GM12878 (cell line): ENCODE measurements around the gene CREB3. TPM values are rescaled to one million over a fixed set of nuclear protein-coding genes. Genes with fewer than 3 reads are reported as not detected.

Experiments
- ATAC-seq: fragments of 200-7000 bp; cut with Tn5 transposase; 3 replicates; pipeline ENCODE4 v1.9.1; 2020; ENCODE audit warnings: mild to moderate bottlenecking, moderate library complexity
- BruUV-seq: library from RNA; stranded (reverse); fragments of 400-500 nt; replicated peaks from 2 replicates; lab custom pipeline; 2021; lab: Mats Ljungman, UMichigan
- CTCF ChIA-PET: fragments of 300-600 bp; sonication (Branson Sonifier 250); formaldehyde crosslinking; extraction: SDS; loops from one replicate; lab custom pipeline; 2021; ENCODE audit warnings: inconsistent platforms; lab: Yijun Ruan, JAX
- POLR2A ChIA-PET: fragments of 350-600 bp; formaldehyde crosslinking; extraction: SDS; loops from one replicate; lab custom pipeline; 2021; ENCODE audit warnings: inconsistent platforms; lab: Charles Lee
- RAD21 ChIA-PET: fragments of 300-600 bp; sonication (Branson Sonifier 250); formaldehyde crosslinking; loops from one replicate; lab custom pipeline; 2023; ENCODE audit warnings: antibody characterized with exemption; ENCODE audit not compliant: unreplicated experiment; lab: Charles Lee
- SMC1A ChIA-PET: fragments of 300-600 bp; sonication (Branson Sonifier 250); formaldehyde crosslinking; loops from one replicate; lab custom pipeline; 2023; ENCODE audit not compliant: unreplicated experiment, uncharacterized antibody; lab: Charles Lee
- DNase-seq: peaks from one replicate; pipeline ENCODE4 v3.0.0-alpha.2; 2011; ENCODE audit warnings: low read depth, low spot score
- FAIRE-seq: peaks from 3 replicates; lab custom pipeline; 2011; peaks lifted over from hg19 to GRCh38; lab: Jason Lieb, UNC
- H2AFZ ChIP-seq: 2 replicates; pipeline ENCODE4 v1.6.0; 2011; ENCODE audit warnings: low read depth, low read length, control low read depth; ENCODE audit not compliant: control insufficient read depth
- H3K27ac ChIP-seq: 2 replicates; pipeline ENCODE4 v1.5.1; 2011; ENCODE audit warnings: control low read depth; ENCODE audit not compliant: control insufficient read depth, insufficient read depth
- H3K27me3 ChIP-seq, 2 experiments: replicated peaks in 1 of 2; 2 replicates each; pipeline versions ENCODE4 v1.6.0 to v1.6.1; 2011; ENCODE audit warnings: low read length in 1 of 2; ENCODE audit not compliant: control insufficient read depth in 2 of 2, insufficient read depth in 2 of 2
- H3K36me3 ChIP-seq, 2 experiments: 2 replicates each; pipeline ENCODE4 v1.5.1; 2011; ENCODE audit warnings: low read length in 1 of 2; ENCODE audit not compliant: control insufficient read depth in 2 of 2, insufficient read depth in 2 of 2
- H3K4me1 ChIP-seq: 2 replicates; pipeline ENCODE4 v1.6.1; 2011; ENCODE audit warnings: mild to moderate bottlenecking, low read length, moderate library complexity, mixed read lengths; ENCODE audit not compliant: control insufficient read depth, insufficient read depth
- H3K4me2 ChIP-seq: 2 replicates; pipeline ENCODE4 v1.6.0; 2011; ENCODE audit warnings: control low read depth; ENCODE audit not compliant: control insufficient read depth, insufficient read depth
- H3K4me3 ChIP-seq: fragments of 200-600 bp; sonication (generic); 2 replicates; pipeline ENCODE4 v1.5.1; 2016
- H3K79me2 ChIP-seq: 2 replicates; pipeline ENCODE4 v1.6.0; 2011; ENCODE audit warnings: low read length; ENCODE audit not compliant: control insufficient read depth, insufficient read depth
- H3K9ac ChIP-seq: 2 replicates; pipeline ENCODE4 v1.8.0; 2011; ENCODE audit warnings: low read length, control low read depth, mixed read lengths; ENCODE audit not compliant: control insufficient read depth, insufficient read depth
- H3K9me3 ChIP-seq: replicated peaks from 3 replicates; pipeline ENCODE4 v1.5.1; 2011; ENCODE audit warnings: mild to moderate bottlenecking, low read length; ENCODE audit not compliant: control insufficient read depth, insufficient read depth
- H4K20me1 ChIP-seq: 2 replicates; pipeline ENCODE4 v1.6.0; 2011; ENCODE audit not compliant: control insufficient read depth, insufficient read depth
- CEBPB ChIP-seq, 2 experiments: fragments of 150-350 bp in 1 of 2; IDR thresholded peaks; 2 replicates each; pipeline ENCODE4 v1.6.1; 2012 to 2014; ENCODE audit warnings: low read depth in 2 of 2, low read length in 2 of 2, borderline replicate concordance in 1 of 2, inconsistent platforms in 1 of 2
- EGR1 ChIP-seq, 2 experiments: IDR thresholded peaks; 1 replicate in 1 of 2; 2 replicates in 1 of 2; pipeline ENCODE4 v1.6.1; 2011 to 2012; ENCODE audit warnings: low read depth in 2 of 2, low read length in 2 of 2, borderline replicate concordance in 1 of 2, mild to moderate bottlenecking in 1 of 2, moderate library complexity in 1 of 2
- FOS ChIP-seq: IDR thresholded peaks from 3 replicates; pipeline ENCODE4 v1.6.1; 2011; ENCODE audit warnings: borderline replicate concordance; ENCODE audit not compliant: insufficient read length; ENCODE audit errors: extremely low read depth
- JUND ChIP-seq: IDR thresholded peaks from 2 replicates; pipeline ENCODE4 v1.6.1; 2012; ENCODE audit warnings: low read depth, mild to moderate bottlenecking, low read length, improper control_type of control experiment, moderate library complexity
- NFXL1 ChIP-seq: fragments of 450-650 bp; IDR thresholded peaks from 2 replicates; pipeline ENCODE4 v1.6.1; 2017; ENCODE audit warnings: antibody characterized with exemption, mild to moderate bottlenecking, borderline replicate concordance
- SRF ChIP-seq, 2 experiments: IDR thresholded peaks; 2 replicates each; pipeline ENCODE4 v1.6.1; 2011; ENCODE audit warnings: low read depth in 2 of 2, low read length in 2 of 2, mild to moderate bottlenecking in 1 of 2, moderate library complexity in 1 of 2
- SUZ12 ChIP-seq: fragments of 200-600 bp; sonication (generic); IDR thresholded peaks from one replicate; pipeline ENCODE4 v1.6.1; 2018; ENCODE audit warnings: antibody characterized with exemption, mild to moderate bottlenecking; ENCODE audit not compliant: unreplicated experiment
- TCF12 ChIP-seq: IDR thresholded peaks from 2 replicates; pipeline ENCODE4 v1.6.1; 2011; ENCODE audit warnings: low read depth, mild to moderate bottlenecking, low read length
- YBX1 ChIP-seq: fragments of 450-650 bp; IDR thresholded peaks from 2 replicates; pipeline ENCODE4 v1.6.1; 2016; ENCODE audit warnings: antibody characterized with exemption
- YY1 ChIP-seq: IDR thresholded peaks from 2 replicates; pipeline ENCODE4 v1.6.1; 2011; ENCODE audit warnings: low read depth, mild to moderate bottlenecking, low read length
- WGBS: methylation state at CpG from one replicate; pipeline ENCODE4 v1.1.6; 2016; ENCODE audit warnings: low lambda C conversion rate; ENCODE audit not compliant: insufficient replicate concordance, insufficient coverage; ENCODE audit errors: missing lambda C conversion rate; 5-methylcytosine and 5-hydroxymethylcytosine counted together
- in situ Hi-C: fragments of 300-500 bp; cut with MboI; formaldehyde crosslinking; loops from 9 replicates; pipeline ENCODE4 v1.14.3; 2018; ENCODE audit warnings: mixed read lengths
- intact Hi-C: fragments of 100-400 bp; cut with micrococcal nuclease; formaldehyde crosslinking; loops from one replicate; pipeline ENCODE4 v1.14.2; 2022; ENCODE audit not compliant: unreplicated experiment
- polyA plus RNA-seq, 11 experiments: library from polyadenylated mRNA; depleted of rRNA in 4 of 11; unstranded in 6 of 11; stranded (reverse) in 5 of 11; fragments of >200 nt; fragmentation: Nextera tagmentation in 4 of 11; fragmentation: Illumina TruSeq in 1 of 11; extraction: Ambion mirVana in 4 of 11; extraction: Trizol in 1 of 11; gene quantifications; 1 replicate in 1 of 11; 2 replicates in 10 of 11; pipeline versions ENCODE4 v1.2.1 to v1.2.3, GENCODE V29; 2011 to 2016; ENCODE audit warnings: inconsistent platforms in 2 of 11, missing spikeins in 2 of 11, low read depth in 1 of 11
- total RNA-seq, 4 experiments: library from RNA; depleted of rRNA in 3 of 4; stranded (reverse); fragments of >200 nt in 3 of 4; fragmentation: Illumina TruSeq in 1 of 4; extraction: Trizol in 1 of 4; gene quantifications; 2 replicates each; pipeline versions ENCODE4 v1.2.1 to v1.2.3, GENCODE V29; 2013 to 2021

Gene CREB3
- total and polyA plus RNA-seq, 10 of the 15 experiments (the other 5 are each of a cell fraction or from before 2014, with no cell fraction given) = 9.8 to 38.9 (median 19.8) TPM

- DNase-seq (no peak), ATAC-seq (no peak), FAIRE-seq (no peak)
- no peaks in the 10 kb centered on the region for H4K20me1 ChIP-seq
- no peaks in the 10 kb centered on the region for H3K9me3 ChIP-seq
- H2AFZ ChIP-seq = no peak overlapping the region
- in situ Hi-C loops = no loop called here
- ChIA-PET SMC1A (no interaction called here), CTCF (interaction anchor here (0.6 to 1.3 kb wide), 2 partner anchors 8 to 70 kb away, joined by 3 read pairs; no protein-coding TSS in a partner anchor), RAD21 (no interaction called here), POLR2A (no interaction called here)
- H3K4me3 ChIP-seq = no peak overlapping the region
- no TSS peak for BruUV-seq
- no peaks in the 10 kb centered on the region for H3K27me3 ChIP-seq
- H3K4me1 ChIP-seq = no peaks in the 10 kb centered on the region
- no peak overlapping the region for H3K9ac ChIP-seq
- no peak overlapping the region for H3K27ac ChIP-seq
- no peak overlapping the region for H3K4me2 ChIP-seq
- WGBS = 92% methylated on average over 6 of the region's 7 CpGs
- no peaks in the 10 kb centered on the region for H3K79me2 ChIP-seq
- H3K36me3 ChIP-seq = peaks cover 69 to 75% of the 10 kb centered on the region in 2 experiments
- TF ChIP-seq TCF12 (no peak), FOS (no peak), YY1 (no peak)
- intact Hi-C loops = no loop called here
These were observed 29.8 kb upstream of the CREB3 start for GRCh38 chr9:35702696-35703095.

DNA sequence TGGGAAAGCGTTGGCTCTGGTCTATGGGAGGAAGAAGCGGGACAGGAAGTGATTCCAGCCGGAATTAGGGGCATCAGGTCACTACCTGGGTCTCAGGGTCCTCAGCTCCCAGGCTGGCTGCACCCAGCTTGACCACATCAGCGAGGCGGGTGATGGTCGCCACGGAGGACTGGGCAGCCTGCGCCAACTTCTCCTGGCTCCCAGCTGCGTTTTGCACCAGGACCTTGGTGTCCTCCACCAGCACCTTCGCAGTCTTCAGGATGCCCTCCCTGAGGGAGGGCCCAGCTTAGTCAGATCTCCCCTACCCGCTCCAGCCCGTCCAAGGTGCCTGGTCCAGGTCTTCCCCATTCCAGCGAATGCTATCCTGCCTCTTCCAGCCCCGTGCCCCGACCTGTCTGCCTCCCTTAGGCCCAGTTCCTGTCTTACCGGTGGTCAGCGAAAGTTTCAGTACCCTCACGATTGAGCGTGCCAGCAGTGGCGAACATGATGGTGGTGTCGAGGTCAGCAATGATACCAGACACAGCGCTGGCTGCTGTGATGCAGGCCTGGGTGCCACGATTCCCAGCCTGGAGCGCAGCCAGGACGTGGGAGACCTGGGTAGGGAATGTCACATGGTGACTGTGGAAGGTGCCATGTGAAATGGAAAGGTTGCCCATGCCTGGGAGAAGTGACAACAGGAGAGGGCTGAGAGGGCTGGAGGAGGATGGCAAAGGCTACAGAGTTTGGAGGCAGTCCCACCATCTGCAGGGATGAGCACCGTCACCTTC is 28.4 kb upstream of the CREB3 start:
- Histone ChIP-seq H3K27me3 (no peaks in the 10 kb centered on the region), H3K27ac (no peak overlapping the region), H3K4me1 (no peaks in the 10 kb centered on the region), H2AFZ (no peak overlapping the region), H3K79me2 (no peaks in the 10 kb centered on the region), H3K36me3 (peaks cover 61 to 68% of the 10 kb centered on the region in 2 experiments), H3K9ac (no peak overlapping the region), H3K4me2 (no peak overlapping the region), H3K4me3 (no peak overlapping the region), H3K9me3 (no peaks in the 10 kb centered on the region), H4K20me1 (no peaks in the 10 kb centered on the region)
- RAD21 ChIA-PET = no interaction called here
- FAIRE-seq = no peak
- WGBS = 97% methylated on average over 25 of the region's 26 CpGs
- POLR2A ChIA-PET = no interaction called here
- in situ Hi-C loops = no loop called here
- TF ChIP-seq NFXL1 = no peak
- no peak for TF ChIP-seq SUZ12
- no peak for TF ChIP-seq CEBPB (IDR thresholded peaks at IDR 0.05; ENCODE audit: borderline replicate concordance in 1 of 2, low read depth in 2 of 2, low read length in 2 of 2)
- TF ChIP-seq YBX1 = no peak
- no peak for TF ChIP-seq JUND
- no peak for TF ChIP-seq SRF (IDR thresholded peaks at IDR 0.05; ENCODE audit: low read depth in 2 of 2, low read length in 2 of 2)
- no peak for TF ChIP-seq EGR1 (IDR thresholded peaks at IDR 0.05; ENCODE audit: borderline replicate concordance in 1 of 2, low read depth in 2 of 2, low read length in 2 of 2)
- BruUV-seq = no TSS peak
- ATAC-seq = no peak
- CTCF ChIA-PET = interaction anchor here (1.3 kb wide), 1 partner anchor 10 kb away, joined by 3 read pairs; no protein-coding TSS in a partner anchor
- SMC1A ChIA-PET = no interaction called here
- intact Hi-C loops = no loop called here
- DNase-seq = no peak
